ENCODE results near the gene ATP5ME. TPM values are rescaled to one million over a fixed set of nuclear protein-coding genes. Genes with fewer than 3 reads are reported as not detected.

ATP5ME gene
- polyA plus RNA-seq, 1 of the 3 experiments (the other 2 are of a cell fraction) = 1,185 TPM

- Histone ChIP-seq H3K9ac (no peak overlapping the region), H2AFZ (ENCODE audit: low read depth) (no peak overlapping the region), H3K9me3 (no peaks in the 10 kb centered on the region), H4K20me1 (ENCODE audit: insufficient read depth) (no peaks in the 10 kb centered on the region), H3K36me3 (replicated peaks in 1 of 2; ENCODE audit: control insufficient read depth in 1 of 2, insufficient read depth in 2 of 2, low read length in 1 of 2) (no peaks in the 10 kb centered on the region), H3K27ac (ENCODE audit: low read depth in 2 of 2, low read length in 1 of 2) (no peak overlapping the region), H3K79me2 (ENCODE audit: insufficient read depth) (no peaks in the 10 kb centered on the region), H3F3A (replicated peaks; ENCODE audit: insufficient read depth) (no peaks in the 10 kb centered on the region), H3K9me2 (no peaks in the 10 kb centered on the region), H3K27me3 (ENCODE audit: insufficient read depth) (no peaks in the 10 kb centered on the region), H3K4me1 (ENCODE audit: control insufficient read depth in 1 of 2, insufficient read depth in 2 of 2, low read depth in 1 of 2, low read length in 1 of 2) (peaks cover 0 to 16% of the 10 kb centered on the region in 2 experiments; a peak in 1 of 4 replicates), H3K4me2 (no peak overlapping the region), H3K4me3 (ENCODE audit: low read depth in 2 of 2, low read length in 1 of 2) (no peak overlapping the region)
- 85% methylated on average over 25 of the region's 32 CpGs for WGBS (ENCODE audit: low lambda C conversion rate)
- no peak for DNase-seq
- POLR2A ChIA-PET = no interaction called here
- CTCF ChIA-PET = interaction anchor here (1.1 kb wide), 1 partner anchor 15 kb away, joined by 3 read pairs; the partner anchor contains the start of gene ATP5ME
- no peak for TF ChIP-seq IRF3 (IDR thresholded peaks at IDR 0.05; ENCODE audit: low read depth, low read length)
- TF ChIP-seq RXRA (IDR thresholded peaks at IDR 0.05; ENCODE audit: borderline replicate concordance, low read depth) = no peak
- TF ChIP-seq NFIC (IDR thresholded peaks at IDR 0.05; ENCODE audit: borderline replicate concordance) = no peak
These were observed 15.1 kb downstream of the ATP5ME start for GRCh38 chr4:658681-659667.

GRCh38 chr4:657834-658667, 16.0 kb downstream of the ATP5ME start:
- no peak overlapping the region for H3K9ac ChIP-seq
- 45% methylated on average over 5 of the region's 27 CpGs for WGBS (ENCODE audit: low lambda C conversion rate)
- H4K20me1 ChIP-seq (ENCODE audit: insufficient read depth) = no peaks in the 10 kb centered on the region
- TF ChIP-seq NRF1 (IDR thresholded peaks at IDR 0.05; ENCODE audit: low read depth, low read length) (no peak), TCF12 (IDR thresholded peaks at IDR 0.05) (no peak), JUND (IDR thresholded peaks at IDR 0.05) (no peak), FOXM1 (IDR thresholded peaks at IDR 0.05; ENCODE audit: low read depth) (no peak), ZBTB33 (IDR thresholded peaks at IDR 0.05; ENCODE audit: borderline replicate concordance, low read depth) (no peak), REST (IDR thresholded peaks at IDR 0.05; ENCODE audit: low read depth, low read length) (no peak), ELF1 (IDR thresholded peaks at IDR 0.05) (no peak), NFIC (IDR thresholded peaks at IDR 0.05; ENCODE audit: borderline replicate concordance) (no peak), GATA2 (CRISPR knock-in tag; IDR thresholded peaks at IDR 0.05) (no peak), RAD21 (IDR thresholded peaks at IDR 0.05; ENCODE audit: low read length) (no peak)
- no peaks in the 10 kb centered on the region for H3K79me2 ChIP-seq (ENCODE audit: insufficient read depth)
- POLR2A ChIA-PET = no interaction called here
- no peak overlapping the region for H3K4me3 ChIP-seq (ENCODE audit: low read depth in 2 of 2, low read length in 1 of 2)
- no peaks in the 10 kb centered on the region for H3K9me3 ChIP-seq
- no peak overlapping the region; a peak in 1 of 4 replicates for H3K27ac ChIP-seq (ENCODE audit: low read depth in 2 of 2, low read length in 1 of 2)
- H3K9me2 ChIP-seq = no peaks in the 10 kb centered on the region
- CTCF ChIA-PET = interaction anchor here (1.0 to 1.1 kb wide), 2 partner anchors 16 to 26 kb away, joined by 3 read pairs; partner anchors contain the start of gene ATP5ME
- H3K4me2 ChIP-seq = no peak overlapping the region
- H2AFZ ChIP-seq (ENCODE audit: low read depth) = no peak overlapping the region
- no peaks in the 10 kb centered on the region for H3K36me3 ChIP-seq (replicated peaks in 1 of 2; ENCODE audit: control insufficient read depth in 1 of 2, insufficient read depth in 2 of 2, low read length in 1 of 2)
- no peaks in the 10 kb centered on the region for H3K27me3 ChIP-seq (ENCODE audit: insufficient read depth)
- peaks cover 0 to 14% of the 10 kb centered on the region in 2 experiments; a peak in 1 of 4 replicates for H3K4me1 ChIP-seq (ENCODE audit: control insufficient read depth in 1 of 2, insufficient read depth in 2 of 2, low read depth in 1 of 2, low read length in 1 of 2)
- no peaks in the 10 kb centered on the region for H3F3A ChIP-seq (replicated peaks; ENCODE audit: insufficient read depth)
- no peak for DNase-seq

Measured in SK-N-SH (cell line).